ENCODE measurements around the gene WDR70.

DNA sequence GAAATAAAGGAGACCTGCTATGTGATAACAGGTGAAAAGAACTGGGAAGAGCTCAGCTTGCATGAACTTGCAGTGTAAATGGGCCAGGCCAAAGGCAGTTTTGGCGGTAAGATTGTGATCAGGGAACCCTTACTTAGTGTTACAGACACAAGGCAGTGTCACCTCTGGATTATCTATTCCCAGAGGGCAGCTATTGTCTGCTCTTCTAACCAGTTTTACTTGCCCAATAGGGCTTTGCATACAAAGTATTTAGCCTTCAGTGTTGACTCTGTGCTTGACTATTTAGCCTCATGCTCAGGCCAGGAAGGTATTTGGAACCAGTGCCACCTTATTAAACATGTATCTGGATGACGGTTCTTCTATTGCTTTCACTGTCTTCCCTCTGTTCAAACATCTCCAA lies 422.4 kb downstream of the WDR70 start:
- TF ChIP-seq POLR2A (IDR thresholded peaks at IDR 0.05) = no peak
- TF ChIP-seq, protein P1, sequence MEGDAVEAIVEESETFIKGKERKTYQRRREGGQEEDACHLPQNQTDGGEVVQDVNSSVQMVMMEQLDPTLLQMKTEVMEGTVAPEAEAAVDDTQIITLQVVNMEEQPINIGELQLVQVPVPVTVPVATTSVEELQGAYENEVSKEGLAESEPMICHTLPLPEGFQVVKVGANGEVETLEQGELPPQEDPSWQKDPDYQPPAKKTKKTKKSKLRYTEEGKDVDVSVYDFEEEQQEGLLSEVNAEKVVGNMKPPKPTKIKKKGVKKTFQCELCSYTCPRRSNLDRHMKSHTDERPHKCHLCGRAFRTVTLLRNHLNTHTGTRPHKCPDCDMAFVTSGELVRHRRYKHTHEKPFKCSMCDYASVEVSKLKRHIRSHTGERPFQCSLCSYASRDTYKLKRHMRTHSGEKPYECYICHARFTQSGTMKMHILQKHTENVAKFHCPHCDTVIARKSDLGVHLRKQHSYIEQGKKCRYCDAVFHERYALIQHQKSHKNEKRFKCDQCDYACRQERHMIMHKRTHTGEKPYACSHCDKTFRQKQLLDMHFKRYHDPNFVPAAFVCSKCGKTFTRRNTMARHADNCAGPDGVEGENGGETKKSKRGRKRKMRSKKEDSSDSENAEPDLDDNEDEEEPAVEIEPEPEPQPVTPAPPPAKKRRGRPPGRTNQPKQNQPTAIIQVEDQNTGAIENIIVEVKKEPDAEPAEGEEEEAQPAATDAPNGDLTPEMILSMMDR (IDR thresholded peaks at IDR 0.05) = no peak
